ENCODE measurements around the gene LYAR.

DNA sequence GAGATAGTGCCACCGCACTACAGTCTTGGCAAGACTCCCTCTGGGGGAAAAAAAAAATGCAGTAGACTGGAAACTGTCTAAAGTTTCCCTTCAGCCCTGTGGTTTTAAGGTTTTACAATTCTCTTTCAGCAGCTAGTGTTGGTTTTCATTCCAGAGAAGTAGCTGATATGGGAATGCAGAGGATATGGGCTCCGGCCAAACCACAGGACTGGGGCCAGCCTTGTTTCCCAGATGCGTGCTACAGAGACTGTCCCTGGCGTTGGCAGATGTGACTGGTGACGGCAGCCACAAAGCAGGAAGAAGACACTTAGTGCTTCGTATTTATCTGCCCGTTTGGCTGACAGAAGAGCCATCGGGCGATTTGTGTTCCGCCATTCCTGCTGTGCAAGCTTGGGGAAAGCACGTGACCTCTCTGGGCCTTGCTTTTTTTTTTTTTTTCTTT lies 43.3 kb upstream of the LYAR start:
- TF ChIP-seq POLR2A (IDR thresholded peaks at IDR 0.05) = no peak
- TF ChIP-seq, protein P1, sequence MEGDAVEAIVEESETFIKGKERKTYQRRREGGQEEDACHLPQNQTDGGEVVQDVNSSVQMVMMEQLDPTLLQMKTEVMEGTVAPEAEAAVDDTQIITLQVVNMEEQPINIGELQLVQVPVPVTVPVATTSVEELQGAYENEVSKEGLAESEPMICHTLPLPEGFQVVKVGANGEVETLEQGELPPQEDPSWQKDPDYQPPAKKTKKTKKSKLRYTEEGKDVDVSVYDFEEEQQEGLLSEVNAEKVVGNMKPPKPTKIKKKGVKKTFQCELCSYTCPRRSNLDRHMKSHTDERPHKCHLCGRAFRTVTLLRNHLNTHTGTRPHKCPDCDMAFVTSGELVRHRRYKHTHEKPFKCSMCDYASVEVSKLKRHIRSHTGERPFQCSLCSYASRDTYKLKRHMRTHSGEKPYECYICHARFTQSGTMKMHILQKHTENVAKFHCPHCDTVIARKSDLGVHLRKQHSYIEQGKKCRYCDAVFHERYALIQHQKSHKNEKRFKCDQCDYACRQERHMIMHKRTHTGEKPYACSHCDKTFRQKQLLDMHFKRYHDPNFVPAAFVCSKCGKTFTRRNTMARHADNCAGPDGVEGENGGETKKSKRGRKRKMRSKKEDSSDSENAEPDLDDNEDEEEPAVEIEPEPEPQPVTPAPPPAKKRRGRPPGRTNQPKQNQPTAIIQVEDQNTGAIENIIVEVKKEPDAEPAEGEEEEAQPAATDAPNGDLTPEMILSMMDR (IDR thresholded peaks at IDR 0.05) = no peak
